Stomach (tissue), 9 donors: ENCODE measurements around the gene CCDC152. TPM values are rescaled to one million over a fixed set of nuclear protein-coding genes. Genes with fewer than 3 reads are reported as not detected.
"Not testable (repeated sequence)": the region's sequence is repeated elsewhere in the genome, so short reads cannot be mapped to it uniquely, and the experiment has no call there.

Experiments used
- DNase-seq, 2 donors: peaks; one replicate each; pipeline versions ENCODE4 v3.0.0 to v3.0.0-alpha.2; 2013 to 2019
- H3K27ac ChIP-seq, 5 donors: fragments of 200-600 bp in 4 of 5; sonication (generic) in 4 of 5; one replicate each; pipeline ENCODE4 v1.5.1; 2013 to 2019; ENCODE audit warnings: mild to moderate bottlenecking in 1 of 5, moderate library complexity in 1 of 5
- H3K27me3 ChIP-seq, 3 donors: fragments of 200-600 bp; sonication (generic); one replicate each; pipeline ENCODE4 v1.5.1; 2017 to 2019; ENCODE audit warnings: mixed run types in 1 of 3
- H3K36me3 ChIP-seq, 4 donors: fragments of 200-600 bp; sonication (generic); 1 replicate in 3 of 4; 2 replicates in 1 of 4; pipeline ENCODE4 v1.5.1; 2016 to 2019
- H3K4me1 ChIP-seq, 4 donors: fragments of 200-600 bp; sonication (generic); one replicate each; pipeline ENCODE4 v1.5.1; 2016 to 2019
- H3K4me3 ChIP-seq, 4 donors: fragments of 200-600 bp; sonication (generic) in 3 of 4; one replicate each; pipeline ENCODE4 v1.5.1; 2016 to 2019; ENCODE audit warnings: mild to moderate bottlenecking in 1 of 4
- H3K9me3 ChIP-seq, 4 donors: fragments of 200-600 bp; sonication (generic); one replicate each; pipeline ENCODE4 v1.5.1; 2016 to 2019
- CTCF ChIP-seq, 7 experiments: fragments of 450-650 bp in 4 of 7; fragments of 200-600 bp in 3 of 7; sonication (generic) in 3 of 7; IDR thresholded peaks; one replicate each; pipeline ENCODE4 v1.5.1; 2016 to 2019; ENCODE audit warnings: antibody characterized with exemption in 7 of 7, control low read depth in 2 of 7, mild to moderate bottlenecking in 1 of 7
- EP300 ChIP-seq: sonication (generic); formaldehyde crosslinking; IDR thresholded peaks from one replicate; pipeline ENCODE4 v1.6.1; 2017; ENCODE audit warnings: antibody characterized with exemption
- POLR2A ChIP-seq, 4 donors: fragments of 450-650 bp; IDR thresholded peaks; one replicate each; pipeline ENCODE4 v1.6.1; 2016; ENCODE audit warnings: antibody characterized with exemption in 4 of 4, control low read depth in 2 of 4, mild to moderate bottlenecking in 1 of 4, moderate library complexity in 1 of 4
- POLR2AphosphoS5 ChIP-seq, 3 donors: sonication (generic); formaldehyde crosslinking; IDR thresholded peaks; one replicate each; pipeline ENCODE4 v1.6.1; 2016; ENCODE audit warnings: antibody characterized with exemption in 3 of 3
- WGBS, 5 donors: extraction: QIAGEN DNeasy Blood & Tissue Kit in 3 of 5; methylation state at CpG; one replicate each; pipeline versions ENCODE4 v1.1.5 to v1.1.7; 2013 to 2018; 5-methylcytosine and 5-hydroxymethylcytosine counted together
- intact Hi-C: fragments of 100-400 bp; cut with DNase I; formaldehyde crosslinking; loops from one replicate; pipeline ENCODE4 v1.15.1; 2023; ENCODE audit warnings: low total_unique reads
- polyA plus RNA-seq, 3 donors: library from polyadenylated mRNA; stranded (reverse); fragments of 200-250 nt; gene quantifications; one replicate each; pipeline ENCODE4 v1.2.3, GENCODE V29; 2013
- total RNA-seq, 5 donors: library from RNA; depleted of rRNA; stranded (reverse); fragments of >200 nt; gene quantifications; one replicate each; pipeline versions ENCODE4 v1.1.0 to v1.2.3, GENCODE V29; 2014 to 2016
- donor health status: healthy with polysubstance abuse.
- donor health status: Bipolar disorder and iron deficiency.
- donor health status: healthy.

Gene CCDC152
- total and polyA plus RNA-seq, 8 donors: 0.68 to 15.2 (median 1.3) TPM; not detected in 2

GRCh38 chr5:42810834-42811590 is 54.4 kb downstream of the CCDC152 start:
- Histone ChIP-seq H3K27ac (peak overlapping the region; percentile 65 to 86 (median 83)), H3K4me1 (peaks cover 12 to 64% (median 41%) of the 10 kb centered on the region in 4 donors), H3K36me3 (peaks cover 5 to 17% (median 14%) of the 10 kb centered on the region in 4 donors), H3K4me3 (peak overlapping the region; percentile 52 to 60 (median 56)), H3K9me3 (no peaks in the 10 kb centered on the region), H3K27me3 (no peaks in the 10 kb centered on the region)
- DNase-seq: no peak
- WGBS, 5 donors: 14 to 34% (median 26%) methylated on average over 3 of the region's 3 CpGs
- no peak for TF ChIP-seq POLR2A (IDR thresholded peaks at IDR 0.05)
- TF ChIP-seq CTCF (IDR thresholded peaks at IDR 0.05): no peak
- no peak for TF ChIP-seq POLR2AphosphoS5 (IDR thresholded peaks at IDR 0.05)
- TF ChIP-seq EP300: no peak
- intact Hi-C loops: no loop called here

- H3K4me3 ChIP-seq: peak within 1 kb of the TSS; percentile 52 to 60 (median 56)
- peak in 2 of 4 donors; percentile 65 to 84 for TF ChIP-seq POLR2A (IDR thresholded peaks at IDR 0.05)
- no peak for TF ChIP-seq EP300
- TF ChIP-seq POLR2AphosphoS5 (IDR thresholded peaks at IDR 0.05): peak; percentile 54 to 98 (median 95)
- peak; percentile 79 to 92 for DNase-seq
- intact Hi-C loops: no loop called here
- H3K4me1 ChIP-seq: peaks cover 12 to 55% (median 36%) of the 10 kb centered on the region in 4 donors
- peaks cover 0 to 9% (median 6%) of the 10 kb centered on the region in 4 donors for H3K36me3 ChIP-seq
- H3K27me3 ChIP-seq: no peaks in the 10 kb centered on the region
- H3K9me3 ChIP-seq: no peaks in the 10 kb centered on the region
- peak within 1 kb of the TSS; percentile 72 to 86 (median 83) for H3K27ac ChIP-seq
- WGBS, 5 donors: 8 to 14% (median 9%) methylated on average over 8 of the region's 8 CpGs
These were observed 55.2 kb downstream of the CCDC152 start, which contains the start of gene SELENOP for GRCh38 chr5:42811591-42812446. TSS of gene SELENOP (minus strand) at chr5:42811892. CDS start at chr5:42808353, 3,539 bp downstream.

- H3K27me3 ChIP-seq: no peaks in the 10 kb centered on the region
- H3K4me1 ChIP-seq: peaks cover 12 to 47% (median 30%) of the 10 kb centered on the region in 4 donors
- H3K9me3 ChIP-seq: no peaks in the 10 kb centered on the region
- DNase-seq: no peak
- TF ChIP-seq EP300 (no peak), POLR2A (IDR thresholded peaks at IDR 0.05) (no peak)
- 47 to 69% (median 58%) methylated on average over 2 of the region's 2 CpGs for WGBS, 5 donors
- peak overlapping the region in 4 of 5 donors; percentile 78 to 86 (median 83) for H3K27ac ChIP-seq
- intact Hi-C loops: no loop called here
- no peak overlapping the region for H3K4me3 ChIP-seq
- H3K36me3 ChIP-seq: peaks cover 0 to under 1% (median 0%) of the 10 kb centered on the region in 4 donors
These were observed 56.0 kb downstream of the CCDC152 start for GRCh38 chr5:42812620-42813019.

- intact Hi-C loops: no loop called here
- peak overlapping the region in 2 of 5 donors; percentile 1 to 86 for H3K27ac ChIP-seq
- peaks cover 7 to 38% (median 21%) of the 10 kb centered on the region in 4 donors for H3K4me1 ChIP-seq
- H3K9me3 ChIP-seq: no peaks in the 10 kb centered on the region
- H3K36me3 ChIP-seq: no peaks in the 10 kb centered on the region
- no peak for TF ChIP-seq EP300
- TF ChIP-seq CTCF (IDR thresholded peaks at IDR 0.05): no peak
- H3K4me3 ChIP-seq: no peak overlapping the region
- H3K27me3 ChIP-seq: no peaks in the 10 kb centered on the region
- peak in 1 of 2 donors; percentile 27 for DNase-seq
- 80 to 90% (median 88%) methylated on average over 9 to 19 of the region's 19 CpGs for WGBS, 5 donors
These were observed 56.9 kb downstream of the CCDC152 start for GRCh38 chr5:42813533-42813932.

GRCh38 chr5:42816546-42816945 is 59.9 kb downstream of the CCDC152 start:
- DNase-seq, intact Hi-C loops, H3K36me3 ChIP-seq, H3K4me3 ChIP-seq, H3K27me3 ChIP-seq, H3K27ac ChIP-seq, H3K9me3 ChIP-seq: not testable (repeated sequence)
- H3K4me1 ChIP-seq: peaks cover 7 to 20% (median 12%) of the 10 kb centered on the region in 4 donors
- WGBS, 5 donors: 74 to 90% (median 84%) methylated on average over 2 of the region's 2 CpGs
